GM12872 (cell line): ENCODE measurements around the gene TNRC18.

Experiments
- CTCF ChIP-seq: IDR thresholded peaks from 3 replicates; pipeline ENCODE4 v1.5.1; 2011; ENCODE audit warnings: low read depth, mild to moderate bottlenecking, low read length, moderate library complexity; ENCODE audit not compliant: insufficient read depth

TNRC18 gene

GRCh38 chr7:5294169-5294987 lies 129.3 kb downstream of the TNRC18 start:
- no peak for TF ChIP-seq CTCF

- TF ChIP-seq CTCF, result no peak
Observed at GRCh38 chr7:5291301-5291700, 132.3 kb downstream of the TNRC18 start.

- TF ChIP-seq CTCF, result no peak
Observed at GRCh38 chr7:5289355-5289754, 134.3 kb downstream of the TNRC18 start.

GRCh38 chr7:5287802-5288201 lies 135.8 kb downstream of the TNRC18 start:
- TF ChIP-seq CTCF, result no peak

- no peak for TF ChIP-seq CTCF
Observed at GRCh38 chr7:5286933-5287332, 136.7 kb downstream of the TNRC18 start.

- peak; percentile 61 for TF ChIP-seq CTCF
Observed at GRCh38 chr7:5284304-5285281, 139.0 kb downstream of the TNRC18 start.
